GM18511 (cell line): ENCODE data around the gene KLC1.

Experiments
- ATAC-seq: cut with Tn5 transposase; IDR thresholded peaks from one replicate; pipeline ENCODE4 v1.9.1; 2021; ENCODE audit warnings: mild to moderate bottlenecking, moderate library complexity; ENCODE audit not compliant: unreplicated experiment

The KLC1 gene

DNA sequence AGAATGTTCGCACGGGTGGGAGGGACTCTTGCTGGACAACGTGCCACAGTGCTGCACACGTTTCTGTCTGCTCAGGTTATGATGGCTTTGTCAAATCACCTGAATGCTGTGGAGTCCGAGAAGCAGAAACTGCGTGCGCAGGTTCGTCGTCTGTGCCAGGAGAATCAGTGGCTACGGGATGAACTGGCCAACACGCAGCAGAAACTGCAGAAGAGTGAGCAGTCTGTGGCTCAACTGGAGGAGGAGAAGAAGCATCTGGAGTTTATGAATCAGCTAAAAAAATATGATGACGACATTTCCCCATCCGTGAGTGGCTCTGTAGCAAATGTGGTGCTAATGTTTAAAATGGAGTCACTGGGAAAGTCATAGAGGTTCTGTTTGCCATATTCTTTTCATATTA, 28.5 kb downstream of the KLC1 start:
- no peak for ATAC-seq

DNA sequence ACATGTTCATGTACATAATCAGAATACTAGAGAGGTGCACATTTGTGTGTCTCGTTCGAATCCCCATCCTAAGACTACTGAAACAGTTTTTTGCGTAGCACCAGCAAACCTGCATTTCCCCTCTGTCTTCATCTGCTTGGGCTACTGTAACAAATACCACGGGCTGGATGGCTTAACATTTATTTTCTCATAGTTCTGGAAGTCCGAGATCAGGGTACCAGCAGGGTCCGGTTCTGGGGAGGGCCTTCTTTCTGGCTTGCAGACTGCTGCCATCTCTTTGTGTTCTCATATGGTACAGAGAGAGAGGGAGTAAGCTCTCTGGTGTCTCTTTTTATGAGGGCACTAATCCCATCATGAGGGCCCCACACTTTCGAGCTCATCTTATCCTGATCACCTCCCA, 30.6 kb downstream of the KLC1 start:
- no peak for ATAC-seq

DNA sequence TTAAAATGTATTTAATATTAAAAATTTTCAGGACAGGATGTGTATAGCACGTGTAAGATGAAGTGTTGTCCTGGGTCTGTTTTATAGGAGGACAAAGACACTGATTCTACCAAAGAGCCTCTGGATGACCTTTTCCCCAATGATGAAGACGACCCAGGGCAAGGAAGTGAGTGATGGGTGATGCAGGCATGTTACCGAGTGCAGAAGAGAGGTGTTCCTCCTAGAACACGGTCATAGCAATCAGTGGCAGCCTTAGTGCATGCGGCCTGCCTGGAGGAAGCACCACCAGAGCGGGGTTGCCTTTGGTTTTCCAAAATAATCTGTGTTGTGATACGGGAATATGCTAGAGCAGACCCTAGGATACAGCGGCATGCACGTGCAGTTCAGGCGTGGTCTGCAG, 33.0 kb downstream of the KLC1 start:
- no peak for ATAC-seq

DNA sequence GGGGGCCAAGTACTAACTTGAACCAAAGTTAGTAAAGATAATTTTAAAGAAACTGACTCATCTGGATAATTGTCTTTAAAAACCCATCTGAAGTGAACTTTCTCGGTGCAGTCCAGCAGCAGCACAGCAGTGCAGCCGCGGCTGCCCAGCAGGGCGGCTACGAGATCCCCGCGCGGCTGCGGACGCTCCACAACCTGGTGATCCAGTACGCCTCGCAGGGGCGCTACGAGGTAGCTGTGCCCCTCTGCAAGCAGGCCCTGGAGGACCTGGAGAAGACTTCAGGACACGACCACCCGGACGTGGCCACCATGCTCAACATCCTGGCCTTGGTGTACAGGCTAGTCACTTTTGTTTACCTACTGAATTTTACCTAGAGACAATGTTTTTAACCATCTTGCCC, 33.6 kb downstream of the KLC1 start:
- ATAC-seq: no peak

DNA sequence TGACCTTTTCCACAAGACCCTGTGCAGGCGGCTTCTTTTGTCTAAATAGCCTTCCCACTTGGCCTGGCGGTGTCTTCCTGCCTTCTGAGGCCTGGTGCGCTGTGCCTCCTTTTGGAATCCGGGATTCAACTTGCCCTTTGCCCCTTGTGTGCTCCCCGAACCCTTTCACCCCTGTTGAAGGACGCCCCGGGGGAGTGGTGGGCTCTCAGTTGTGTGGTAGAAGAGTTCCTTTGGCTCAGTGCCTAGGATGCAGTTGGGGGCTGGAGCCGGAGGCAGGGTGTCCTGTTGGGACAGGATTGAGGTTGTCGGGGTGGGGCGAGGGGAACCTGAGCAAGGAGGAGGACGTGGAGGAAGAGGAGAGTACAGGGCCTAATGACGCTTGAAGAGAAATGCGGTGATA, 34.5 kb downstream of the KLC1 start:
- ATAC-seq: no peak

DNA sequence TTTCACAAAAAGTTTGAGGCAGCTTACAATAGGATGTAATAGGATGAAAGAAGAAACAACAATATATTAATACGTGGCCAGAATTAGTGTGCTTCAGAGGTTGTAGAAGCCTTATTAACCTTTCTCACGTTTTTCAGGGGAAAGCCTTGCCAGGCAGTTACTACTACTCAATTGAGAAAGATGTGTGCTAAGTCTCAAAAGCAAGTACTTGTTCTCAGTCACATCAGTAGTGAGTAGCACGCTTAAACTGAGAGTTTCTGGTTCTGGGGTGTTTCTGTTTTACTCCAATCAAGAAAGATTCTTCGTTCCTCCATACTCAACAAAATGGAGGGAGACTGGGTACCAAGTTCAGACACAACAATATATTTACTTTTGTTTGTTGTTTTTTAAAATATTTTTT, 38.7 kb downstream of the KLC1 start:
- no peak for ATAC-seq

DNA sequence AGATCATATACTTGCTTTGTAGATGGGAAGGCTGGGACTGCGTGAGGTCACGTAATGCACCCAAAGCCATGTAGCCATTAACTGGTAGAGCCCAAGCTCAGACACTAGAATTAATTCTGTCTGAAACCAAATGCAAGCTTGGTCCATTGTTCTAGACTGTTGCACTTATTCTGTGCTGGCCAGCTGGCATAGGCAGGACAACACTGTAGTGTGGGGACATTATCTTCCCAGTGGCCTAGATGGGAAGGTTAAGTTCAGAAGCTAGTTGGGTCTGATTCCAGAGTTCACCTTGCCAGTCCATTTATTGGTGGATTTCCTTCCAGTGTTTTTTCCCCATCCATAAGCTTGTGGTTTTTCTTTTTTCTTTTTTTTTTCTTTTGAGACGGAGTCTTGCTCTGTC, 39.1 kb downstream of the KLC1 start:
- no peak for ATAC-seq

DNA sequence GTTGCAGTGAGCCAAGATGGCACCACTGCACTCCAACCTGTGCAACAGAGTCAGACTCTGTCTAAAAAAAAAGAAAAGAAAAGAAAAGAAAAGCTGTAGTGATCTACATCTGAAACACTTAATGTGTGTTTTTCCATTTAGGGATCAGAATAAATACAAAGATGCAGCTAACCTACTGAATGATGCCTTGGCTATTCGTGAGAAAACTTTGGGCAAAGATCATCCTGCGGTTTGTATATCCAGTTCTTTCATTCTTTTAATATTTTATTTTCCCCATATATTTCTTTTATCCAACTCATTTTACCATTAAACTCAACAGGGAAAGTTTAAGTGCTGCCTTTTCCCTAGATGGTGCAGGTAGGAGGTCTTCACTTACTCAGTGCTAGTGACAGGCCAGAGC, 40.4 kb downstream of the KLC1 start:
- no peak for ATAC-seq

DNA sequence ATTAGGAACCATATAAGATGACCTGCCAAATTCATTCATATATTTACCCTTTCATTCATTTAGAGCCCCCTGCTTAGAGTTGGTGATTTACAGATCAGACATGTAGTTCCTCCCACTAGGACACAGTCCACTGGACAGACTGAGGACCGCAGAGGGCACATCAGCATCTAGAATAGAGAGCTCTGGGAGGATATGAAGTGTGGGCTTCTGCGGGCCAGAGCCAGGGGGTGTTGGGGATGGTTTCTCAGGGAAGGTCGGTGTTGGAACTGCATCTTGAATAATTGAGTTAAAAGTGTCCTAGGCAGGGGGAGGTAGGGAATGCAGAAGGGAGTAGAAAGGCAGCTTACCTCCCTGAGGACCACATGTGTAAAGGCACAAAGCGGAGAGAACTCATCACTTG, 42.9 kb downstream of the KLC1 start:
- no peak for ATAC-seq

DNA sequence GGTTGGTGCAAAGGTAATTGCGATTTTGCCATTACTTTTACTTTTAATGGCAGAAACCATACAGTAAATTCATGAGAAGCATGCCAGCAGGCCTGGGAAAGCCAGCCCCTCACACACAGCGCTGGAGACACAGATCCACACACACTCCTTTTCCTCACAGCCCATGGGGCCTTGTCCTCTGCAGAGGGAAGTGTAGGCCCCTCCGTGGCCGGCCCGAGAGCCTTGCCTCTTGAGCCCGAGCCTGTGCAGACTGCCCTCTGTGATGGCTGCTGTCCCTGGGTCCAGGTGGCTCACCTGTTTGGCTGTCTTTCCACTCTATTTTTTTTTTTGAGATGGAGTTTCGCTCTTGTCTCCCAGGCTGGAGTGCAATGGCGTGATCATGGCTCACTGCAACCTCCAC, 46.9 kb downstream of the KLC1 start:
- no peak for ATAC-seq

DNA sequence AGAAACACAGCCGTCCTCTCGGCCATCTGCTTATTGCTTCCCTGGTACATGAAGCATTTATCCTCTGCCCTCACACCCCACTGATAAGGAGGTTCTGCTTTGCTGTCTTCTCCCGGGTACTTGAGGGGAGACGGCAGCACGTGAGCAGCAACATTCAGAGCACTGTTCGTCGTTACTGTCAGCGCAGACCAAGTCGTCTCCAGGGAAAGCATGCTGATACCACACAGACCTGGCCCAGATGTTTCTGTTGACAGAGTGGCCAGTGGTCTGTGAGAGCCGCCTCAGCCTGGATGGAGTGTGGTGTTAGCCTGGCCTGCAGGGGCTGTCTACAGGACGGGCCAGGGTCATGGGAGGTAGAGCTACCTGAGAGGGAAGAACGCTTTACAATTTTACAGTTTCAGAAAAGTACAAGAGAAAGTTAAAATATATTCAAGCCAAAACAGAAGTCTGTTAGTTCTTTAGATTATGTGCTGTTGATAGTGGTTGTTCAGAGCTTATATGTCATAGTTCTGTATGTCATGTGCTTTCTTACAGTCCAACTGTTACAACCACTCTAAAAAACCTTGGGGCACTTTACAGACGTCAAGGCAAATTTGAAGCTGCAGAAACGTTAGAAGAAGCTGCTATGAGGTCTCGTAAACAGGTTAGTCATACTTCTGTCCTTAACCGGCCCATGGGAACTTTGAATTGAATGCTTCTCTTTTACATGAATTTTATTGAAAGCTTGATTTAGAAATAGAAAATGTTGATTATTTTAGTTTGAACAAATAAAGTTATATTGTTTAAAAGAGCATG, 48.1 kb downstream of the KLC1 start:
- no peak for ATAC-seq

DNA sequence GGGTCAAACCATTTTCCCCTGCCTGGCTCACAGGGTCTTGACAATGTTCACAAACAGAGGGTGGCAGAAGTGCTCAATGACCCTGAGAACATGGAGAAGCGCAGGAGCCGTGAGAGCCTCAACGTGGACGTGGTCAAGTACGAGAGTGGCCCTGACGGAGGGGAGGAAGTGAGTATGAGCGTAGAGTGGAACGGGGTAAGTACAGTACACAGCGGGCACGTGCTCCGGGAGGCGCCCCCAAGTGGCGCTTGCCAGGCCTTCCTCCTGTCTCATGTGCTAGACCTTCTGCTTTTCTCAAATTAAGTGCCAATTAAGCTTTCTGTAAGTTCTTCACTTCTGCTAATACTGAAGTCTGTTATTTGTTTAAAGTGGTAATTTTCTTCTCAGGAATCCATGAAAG, 50.3 kb downstream of the KLC1 start:
- no peak for ATAC-seq

DNA sequence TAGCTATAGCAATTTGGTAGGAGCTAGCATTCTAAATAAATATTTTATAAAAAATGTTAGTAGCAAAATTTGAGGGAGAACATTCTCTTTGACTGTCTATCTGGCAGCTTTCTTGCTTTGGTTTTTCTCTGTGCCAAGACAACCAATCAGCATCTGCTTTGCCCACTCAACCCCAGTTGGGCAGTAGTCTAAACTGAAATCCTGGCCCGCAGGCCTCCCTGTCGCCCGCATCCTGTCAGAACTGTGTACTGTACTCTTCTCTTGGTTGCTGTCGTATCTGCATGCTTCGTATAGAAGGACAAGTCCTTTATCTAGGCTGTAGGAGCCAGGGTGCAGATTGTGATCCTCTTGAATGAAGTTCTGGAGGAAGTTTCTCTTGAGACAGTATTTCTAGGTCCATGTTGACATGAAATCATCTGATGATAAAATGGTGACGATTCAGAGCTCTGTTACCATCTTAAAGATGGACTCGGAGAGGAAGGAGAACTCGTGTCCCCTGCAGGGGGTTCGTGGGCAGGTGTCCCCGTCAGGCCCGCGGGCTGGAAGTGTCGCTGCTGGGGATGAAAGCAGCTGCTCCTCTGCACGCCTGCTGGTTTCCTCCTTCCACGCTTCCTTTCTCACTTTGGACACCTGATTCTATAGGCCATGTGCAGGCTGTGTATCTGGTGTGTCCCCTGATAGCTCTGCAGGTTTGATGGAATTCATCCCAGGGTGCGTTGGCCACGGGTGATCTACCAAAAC, 51.6 kb downstream of the KLC1 start:
- no peak for ATAC-seq

DNA sequence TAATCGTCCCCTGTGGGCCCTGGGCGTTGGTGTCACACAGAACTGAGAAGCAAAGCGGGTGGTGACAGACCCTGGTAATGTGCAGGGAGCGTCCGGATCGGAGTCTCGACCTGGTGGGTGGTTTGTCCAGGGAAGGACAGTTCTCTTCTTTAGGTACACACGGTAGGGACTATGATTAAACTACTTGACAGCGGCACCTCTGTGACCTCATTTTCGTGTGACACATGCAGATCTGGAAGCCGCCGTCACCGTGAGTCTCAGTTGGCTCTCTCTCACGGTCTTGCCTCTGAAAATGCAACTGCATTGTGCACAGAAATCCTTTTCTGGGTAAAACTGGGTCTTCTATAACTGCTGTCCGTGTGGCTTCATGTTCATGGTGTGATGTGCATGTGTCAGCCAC, 54.1 kb downstream of the KLC1 start:
- ATAC-seq: no peak

DNA sequence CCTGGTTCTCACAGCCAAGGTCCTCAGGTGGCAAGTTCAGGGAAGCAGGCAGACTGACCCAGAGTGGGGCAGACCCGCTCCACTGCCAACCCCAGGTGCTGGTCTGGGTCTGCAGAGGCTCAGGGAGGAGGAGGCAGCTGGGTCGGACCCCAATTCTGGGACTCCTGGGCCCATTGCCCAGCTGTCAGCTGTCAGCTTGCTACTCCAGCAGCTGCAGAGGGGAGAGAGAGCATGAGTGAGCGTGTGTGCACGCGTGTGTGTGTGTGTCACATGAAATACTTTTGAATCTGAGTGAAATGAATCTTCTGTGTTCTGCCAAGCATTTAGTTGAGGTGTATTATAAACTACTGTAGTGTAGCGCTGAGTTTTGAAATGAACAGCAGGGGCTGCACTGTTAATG, 55.5 kb downstream of the KLC1 start:
- no peak for ATAC-seq

DNA sequence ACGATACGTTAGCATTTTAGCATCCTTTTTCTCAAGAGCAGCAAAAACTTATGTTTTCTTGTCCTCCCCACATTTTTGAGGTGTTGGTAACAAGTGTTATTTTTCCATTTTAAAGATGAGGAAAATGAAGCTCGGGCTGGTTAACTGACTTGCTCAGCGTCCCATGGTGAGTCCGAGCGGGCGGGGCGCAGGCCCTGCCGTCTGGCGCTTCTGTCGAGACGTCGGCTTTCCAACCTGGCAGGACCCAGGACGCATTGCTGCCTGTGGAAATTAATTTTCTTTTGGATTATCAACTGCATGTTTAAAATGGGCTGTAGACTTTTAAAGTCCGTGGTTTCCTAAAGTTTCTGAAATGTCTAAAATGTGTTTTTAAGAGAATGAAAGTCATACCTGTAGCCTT, 55.9 kb downstream of the KLC1 start:
- no peak for ATAC-seq

DNA sequence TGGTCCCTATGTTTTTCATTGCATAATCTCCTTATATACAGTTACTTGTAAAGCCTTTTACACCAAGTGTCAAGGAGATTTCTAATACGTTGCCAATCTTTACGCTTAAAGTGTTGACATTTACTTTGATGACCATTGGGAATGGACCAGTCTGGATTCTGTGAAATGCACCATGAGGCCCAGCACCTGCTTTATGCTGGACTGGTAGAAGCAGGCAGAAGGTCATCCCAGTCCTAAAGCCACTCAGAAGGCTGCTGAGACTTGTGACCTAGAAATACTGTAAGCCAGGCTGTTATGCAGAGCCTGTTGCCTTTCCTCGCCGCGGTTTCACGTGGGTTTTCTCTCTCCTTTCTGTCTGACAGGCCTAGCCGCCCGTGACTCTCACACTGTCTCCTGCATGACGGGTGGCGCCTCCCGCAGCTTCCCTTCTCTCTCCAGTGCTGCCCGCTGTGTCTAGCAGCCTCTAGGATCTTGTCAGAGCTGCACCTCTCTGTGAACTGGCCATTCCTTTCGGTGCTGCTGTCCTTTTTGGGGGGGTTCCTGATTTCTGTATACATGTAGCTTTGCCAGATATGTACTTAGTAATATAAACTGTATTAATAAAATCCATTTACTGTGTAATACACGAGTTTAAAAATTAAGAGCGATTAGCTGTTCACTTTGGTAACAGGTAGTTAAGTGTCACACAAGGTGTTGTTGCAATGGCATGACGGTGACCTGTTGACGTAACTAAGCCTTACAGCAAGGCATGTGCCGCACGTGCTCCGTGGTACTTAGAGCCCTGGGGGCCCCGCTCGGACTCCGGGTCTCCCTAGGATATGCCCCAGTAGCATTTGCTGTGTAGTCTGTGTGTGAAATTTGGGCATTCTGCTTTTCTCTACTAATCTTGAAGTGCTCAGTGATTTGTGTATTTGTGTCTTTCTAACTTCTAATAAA, 56.5 kb downstream of the KLC1 start:
- no peak for ATAC-seq

DNA sequence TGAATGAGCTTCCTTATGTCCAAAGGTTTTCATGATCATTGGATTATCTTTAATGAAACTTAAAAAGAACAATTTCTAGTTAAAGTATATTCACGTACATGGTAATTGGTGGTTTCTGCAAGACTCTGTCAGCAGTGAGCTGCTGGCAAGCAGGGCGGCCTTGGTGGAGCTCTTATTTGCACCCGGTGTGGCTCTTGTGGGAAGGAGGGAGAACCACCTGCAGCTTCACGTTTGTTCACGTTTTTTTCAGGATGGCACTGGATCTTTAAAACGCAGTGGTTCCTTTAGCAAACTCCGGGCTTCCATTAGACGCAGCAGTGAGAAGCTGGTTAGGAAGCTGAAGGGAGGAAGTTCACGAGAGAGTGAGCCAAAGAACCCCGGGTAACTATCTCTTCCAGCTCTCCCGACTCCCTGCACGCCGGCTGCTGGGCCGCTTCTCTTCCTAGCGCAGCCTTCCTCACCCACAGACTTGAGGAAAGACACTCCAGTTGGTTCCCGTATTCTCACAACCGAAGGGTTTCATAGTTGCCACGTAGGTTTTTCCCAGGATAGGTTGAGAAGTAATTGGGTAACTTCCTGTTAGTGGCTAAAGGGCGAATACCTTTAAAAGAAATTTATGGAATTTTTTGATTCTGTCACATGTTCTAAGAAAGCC, 57.9 kb downstream of the KLC1 start:
- no peak for ATAC-seq

DNA sequence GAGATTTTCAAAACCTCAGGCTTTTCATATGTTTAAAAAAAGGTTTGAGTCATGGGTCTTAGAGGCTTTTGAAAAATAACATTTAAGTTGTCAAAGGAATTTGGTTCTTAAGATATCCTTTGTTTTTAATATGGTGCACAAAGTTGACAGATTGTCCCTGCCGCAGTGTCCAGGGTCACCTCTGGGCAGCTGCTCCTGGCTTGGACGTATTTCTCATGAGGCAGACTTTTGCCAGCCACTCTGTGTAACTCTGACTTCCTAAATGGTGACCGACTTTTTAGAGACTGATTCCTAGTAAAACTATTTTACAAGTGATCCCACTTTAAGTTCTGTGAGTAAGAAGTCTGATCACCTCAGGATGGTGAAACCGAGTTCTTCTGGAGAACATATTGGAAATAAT, 58.7 kb downstream of the KLC1 start:
- no peak for ATAC-seq

DNA sequence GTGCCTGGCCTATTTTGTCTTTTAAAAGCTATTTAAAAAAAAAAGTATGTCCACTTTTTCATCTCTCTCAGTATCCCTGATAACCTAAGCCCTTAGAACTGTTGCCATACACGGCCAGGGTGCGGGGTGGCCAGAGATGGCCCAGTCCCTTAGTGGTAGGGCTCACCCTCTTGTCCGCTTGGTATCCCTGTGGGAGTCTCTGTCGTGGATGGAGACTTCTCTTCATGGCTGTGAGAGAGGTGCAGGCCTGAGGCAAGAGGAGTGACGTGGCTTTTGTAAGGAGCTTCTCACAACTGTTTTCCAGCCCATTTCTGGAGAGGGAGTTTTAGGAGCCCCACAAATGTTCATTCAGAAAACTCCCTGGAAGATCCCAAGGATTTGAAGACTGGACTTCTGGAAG, 59.4 kb downstream of the KLC1 start:
- no peak for ATAC-seq
